ENCODE measurements around the gene PLAU. TPM values are rescaled to one million over a fixed set of nuclear protein-coding genes. Genes with fewer than 3 reads are reported as not detected.

Gene PLAU
- total RNA-seq, result 10 to 100 TPM in 1 of 2 donors, 1 to 10 TPM in 1; 7.1 to 11.0 TPM

DNA sequence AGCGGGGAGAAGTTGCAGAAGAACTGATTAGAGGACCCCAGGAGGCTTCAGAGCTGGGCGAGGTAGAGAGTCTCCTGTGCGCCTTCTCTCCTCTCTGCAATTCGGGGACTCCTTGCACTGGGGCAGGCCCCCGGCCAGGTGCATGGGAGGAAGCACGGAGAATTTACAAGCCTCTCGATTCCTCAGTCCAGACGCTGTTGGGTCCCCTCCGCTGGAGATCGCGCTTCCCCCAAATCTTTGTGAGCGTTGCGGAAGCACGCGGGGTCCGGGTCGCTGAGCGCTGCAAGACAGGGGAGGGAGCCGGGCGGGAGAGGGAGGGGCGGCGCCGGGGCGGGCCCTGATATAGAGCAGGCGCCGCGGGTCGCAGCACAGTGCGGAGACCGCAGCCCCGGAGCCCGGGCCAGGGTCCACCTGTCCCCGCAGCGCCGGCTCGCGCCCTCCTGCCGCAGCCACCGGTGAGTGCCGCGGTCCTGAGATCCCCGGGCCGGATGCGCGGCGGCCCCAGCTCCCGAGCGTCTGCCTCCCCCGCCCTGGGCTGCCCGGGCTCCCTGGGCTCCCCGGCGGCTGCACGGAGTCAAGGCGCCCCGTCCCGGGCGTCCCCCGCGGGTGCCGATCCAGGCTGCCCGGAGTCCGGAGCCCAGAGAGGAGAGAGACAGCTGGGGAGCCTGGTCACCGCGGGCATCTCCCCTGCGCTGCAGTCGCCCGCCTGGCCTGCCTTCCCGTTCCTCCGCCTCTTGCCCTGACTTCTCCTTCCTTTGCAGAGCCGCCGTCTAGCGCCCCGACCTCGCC, at the start of gene PLAU:
Gene PLAU, plus strand, starts transcription at position 369 of the 789 bp plus-strand sequence. CDS start 424 bp downstream, outside the sequence.
- Histone ChIP-seq H3K27me3 (replicated peaks; ENCODE audit: insufficient read depth) (no peaks in the 10 kb centered on the region), H3K4me3 (peak within 1 kb of the TSS; percentile 47 to 50), H3K9me3 (no peaks in the 10 kb centered on the region), H3K4me1 (replicated peaks) (no peaks in the 10 kb centered on the region), H3K27ac (peak within 1 kb of the TSS; percentile 26 to 49), H3K36me3 (no peaks in the 10 kb centered on the region)
- WGBS, result under 1% methylated on average over 64 of the region's 74 CpGs
- intact Hi-C loops (cut with DNase I), result no loop called here
- peak; percentile 25 for DNase-seq (ENCODE audit: low spot score)
- TF ChIP-seq POLR2AphosphoS5 (IDR thresholded peaks at IDR 0.05), result no peak
- TF ChIP-seq, protein P1, sequence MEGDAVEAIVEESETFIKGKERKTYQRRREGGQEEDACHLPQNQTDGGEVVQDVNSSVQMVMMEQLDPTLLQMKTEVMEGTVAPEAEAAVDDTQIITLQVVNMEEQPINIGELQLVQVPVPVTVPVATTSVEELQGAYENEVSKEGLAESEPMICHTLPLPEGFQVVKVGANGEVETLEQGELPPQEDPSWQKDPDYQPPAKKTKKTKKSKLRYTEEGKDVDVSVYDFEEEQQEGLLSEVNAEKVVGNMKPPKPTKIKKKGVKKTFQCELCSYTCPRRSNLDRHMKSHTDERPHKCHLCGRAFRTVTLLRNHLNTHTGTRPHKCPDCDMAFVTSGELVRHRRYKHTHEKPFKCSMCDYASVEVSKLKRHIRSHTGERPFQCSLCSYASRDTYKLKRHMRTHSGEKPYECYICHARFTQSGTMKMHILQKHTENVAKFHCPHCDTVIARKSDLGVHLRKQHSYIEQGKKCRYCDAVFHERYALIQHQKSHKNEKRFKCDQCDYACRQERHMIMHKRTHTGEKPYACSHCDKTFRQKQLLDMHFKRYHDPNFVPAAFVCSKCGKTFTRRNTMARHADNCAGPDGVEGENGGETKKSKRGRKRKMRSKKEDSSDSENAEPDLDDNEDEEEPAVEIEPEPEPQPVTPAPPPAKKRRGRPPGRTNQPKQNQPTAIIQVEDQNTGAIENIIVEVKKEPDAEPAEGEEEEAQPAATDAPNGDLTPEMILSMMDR (IDR thresholded peaks at IDR 0.05), result no peak
- TF ChIP-seq POLR2A (IDR thresholded peaks at IDR 0.05), result peak; percentile 81

DNA sequence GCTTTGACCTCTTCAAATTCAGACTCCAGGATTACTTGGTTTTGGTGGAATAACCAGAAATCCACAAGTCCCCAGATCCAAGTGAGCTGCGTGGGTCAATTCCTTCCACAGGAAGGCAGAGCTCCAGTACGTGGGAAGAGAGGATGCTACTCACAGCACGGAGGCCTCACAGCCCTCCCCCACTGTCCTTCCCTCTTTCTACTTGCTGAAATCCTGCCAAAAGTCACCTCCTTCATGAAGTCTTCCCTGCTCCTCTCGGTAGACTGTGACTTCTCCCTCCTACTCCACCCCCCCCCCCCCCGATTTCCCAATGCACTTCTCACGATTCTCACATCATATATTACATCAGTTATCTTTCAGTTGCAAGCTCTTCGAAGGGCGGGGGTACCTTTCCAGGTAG, 48.9 kb upstream of the PLAU start:
- no peak overlapping the region for H3K27ac ChIP-seq
- no peaks in the 10 kb centered on the region for H3K4me1 ChIP-seq (replicated peaks)
- no peaks in the 10 kb centered on the region for H3K36me3 ChIP-seq
- no peaks in the 10 kb centered on the region for H3K27me3 ChIP-seq (replicated peaks; ENCODE audit: insufficient read depth)
- intact Hi-C loops (cut with DNase I), result no loop called here
- no peaks in the 10 kb centered on the region for H3K9me3 ChIP-seq
- TF ChIP-seq POLR2A (IDR thresholded peaks at IDR 0.05) (no peak), POLR2AphosphoS5 (IDR thresholded peaks at IDR 0.05) (no peak)
- TF ChIP-seq, protein P1 (IDR thresholded peaks at IDR 0.05), result no peak
- DNase-seq (ENCODE audit: low spot score), result no peak
- no peak overlapping the region for H3K4me3 ChIP-seq
- WGBS, result 63% methylated on average over 8 of the region's 8 CpGs

GRCh38 chr10:73863039-73863817, 47.7 kb upstream of the PLAU start:
- H3K4me3 ChIP-seq, result no peak overlapping the region
- DNase-seq (ENCODE audit: low spot score), result no peak
- no peaks in the 10 kb centered on the region for H3K4me1 ChIP-seq (replicated peaks)
- no peaks in the 10 kb centered on the region for H3K27me3 ChIP-seq (replicated peaks; ENCODE audit: insufficient read depth)
- no peaks in the 10 kb centered on the region for H3K9me3 ChIP-seq
- no peak overlapping the region for H3K27ac ChIP-seq
- 74% methylated on average over 5 of the region's 5 CpGs for whole genome bisulfite sequencing
- no peaks in the 10 kb centered on the region for H3K36me3 ChIP-seq
- intact Hi-C loops (cut with DNase I), result no loop called here
- TF ChIP-seq POLR2AphosphoS5 (IDR thresholded peaks at IDR 0.05) (no peak), POLR2A (IDR thresholded peaks at IDR 0.05) (no peak)
- TF ChIP-seq, protein P1 (IDR thresholded peaks at IDR 0.05), result no peak

DNA sequence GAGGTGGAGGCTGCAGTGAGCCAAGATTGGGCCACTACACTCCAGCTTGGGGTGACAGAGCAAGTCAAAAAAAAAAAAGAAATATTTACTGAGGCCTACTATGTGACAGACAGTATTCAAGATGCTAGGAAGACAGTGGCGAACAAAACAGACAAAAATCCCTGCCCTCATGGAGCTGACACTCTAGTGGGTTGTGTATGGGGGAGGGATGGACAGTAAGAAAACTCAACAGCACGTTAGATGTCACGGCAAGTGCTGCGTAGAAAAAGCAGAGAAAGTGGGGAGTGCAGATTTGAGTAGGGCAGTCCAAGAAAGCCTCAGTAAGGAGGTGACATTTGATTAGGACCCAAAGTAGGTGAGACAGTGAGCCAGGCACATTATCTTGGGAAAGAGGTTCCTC, 46.7 kb upstream of the PLAU start:
- intact Hi-C loops (cut with DNase I), result no loop called here
- no peak overlapping the region for H3K4me3 ChIP-seq
- WGBS, result 91% methylated on average over 4 of the region's 4 CpGs
- no peaks in the 10 kb centered on the region for H3K27me3 ChIP-seq (replicated peaks; ENCODE audit: insufficient read depth)
- no peaks in the 10 kb centered on the region for H3K4me1 ChIP-seq (replicated peaks)
- no peak overlapping the region for H3K27ac ChIP-seq
- no peak for DNase-seq (ENCODE audit: low spot score)
- no peaks in the 10 kb centered on the region for H3K36me3 ChIP-seq
- no peaks in the 10 kb centered on the region for H3K9me3 ChIP-seq
- TF ChIP-seq, protein P1 (IDR thresholded peaks at IDR 0.05), result no peak
- TF ChIP-seq POLR2A (IDR thresholded peaks at IDR 0.05), result no peak
- TF ChIP-seq POLR2AphosphoS5 (IDR thresholded peaks at IDR 0.05), result no peak
